HCT116 (cell line): ENCODE data around the gene ZNF730. TPM values are rescaled to one million over a fixed set of nuclear protein-coding genes. Genes with fewer than 3 reads are reported as not detected.

Experiments used
- ATAC-seq: fragments of 200-7000 bp; cut with Tn5 transposase; 2 replicates; pipeline ENCODE4 v1.9.1; 2020; ENCODE audit warnings: mild to moderate bottlenecking, moderate library complexity
- BruUV-seq: library from RNA; stranded (reverse); fragments of 400-500 nt; replicated peaks from 2 replicates; lab custom pipeline; 2021; lab: Mats Ljungman, UMichigan
- CTCF ChIA-PET: fragments of 300-600 bp; sonication (Branson Sonifier 250); formaldehyde crosslinking; loops from one replicate; lab custom pipeline; 2021; ENCODE audit warnings: antibody characterized with exemption; lab: Charles Lee
- POLR2A ChIA-PET: fragments of 300-600, 350-600 bp; sonication (Branson Sonifier 250); formaldehyde crosslinking; loops from one replicate; lab custom pipeline; 2021; ENCODE audit warnings: antibody characterized with exemption; lab: Charles Lee
- RAD21 ChIA-PET, 2 experiments: fragments of 300-600 bp; sonication (Branson Sonifier 250); formaldehyde crosslinking; loops; one replicate each; lab custom pipeline; 2023; ENCODE audit warnings: low total read pairs in 2 of 2; ENCODE audit not compliant: uncharacterized antibody in 2 of 2, unreplicated experiment in 2 of 2, low non-redundant PET in 1 of 2; lab: Charles Lee
- DNase-seq: peaks from one replicate; pipeline ENCODE4 v3.0.0-alpha.2; 2010; ENCODE audit warnings: low read depth, low spot score
- H2AFZ ChIP-seq: fragments of 200-600 bp; shearing (Covaris generic), sonication (generic); 2 replicates; pipeline ENCODE4 v1.6.1; 2017; ENCODE audit warnings: low read depth, mixed run types, mixed read lengths, antibody characterized with exemption, low read length; ENCODE audit not compliant: poor library complexity, severe bottlenecking
- H3K27ac ChIP-seq: 2 replicates; pipeline ENCODE4 v1.5.1; 2012; ENCODE audit warnings: low read depth, low read length
- H3K27me3 ChIP-seq: fragments of 200-600 bp; sonication (generic); 2 replicates; pipeline ENCODE4 v1.6.1; 2016; ENCODE audit warnings: mixed run types, low read length, mixed read lengths; ENCODE audit not compliant: insufficient read depth
- H3K36me3 ChIP-seq, 2 experiments: fragments of 200-500 bp in 1 of 2; fragments of 200-600 bp in 1 of 2; sonication (Bioruptor generic) in 1 of 2; sonication (generic) in 1 of 2; 2 replicates each; pipeline versions ENCODE4 v1.5.1 to v1.6.1; 2014 to 2016; ENCODE audit warnings: low read length in 2 of 2, inconsistent platforms in 1 of 2, mixed read lengths in 1 of 2, mixed run types in 1 of 2; ENCODE audit not compliant: insufficient read depth in 2 of 2, control insufficient read depth in 1 of 2
- H3K4me1 ChIP-seq, 2 experiments: fragments of 200-600 bp in 1 of 2; sonication (generic) in 1 of 2; 2 replicates each; pipeline versions ENCODE4 v1.5.1 to v1.6.1; 2012 to 2017; ENCODE audit warnings: low read length in 2 of 2, inconsistent platforms in 1 of 2, mild to moderate bottlenecking in 1 of 2, mixed read lengths in 1 of 2, mixed run types in 1 of 2, moderate library complexity in 1 of 2; ENCODE audit not compliant: insufficient read depth in 2 of 2, control insufficient read depth in 1 of 2
- H3K4me2 ChIP-seq: fragments of 200-600 bp; sonication (generic); 2 replicates; pipeline ENCODE4 v1.6.1; 2017; ENCODE audit warnings: mixed run types, low read length, mixed read lengths
- H3K4me3 ChIP-seq, 2 experiments: fragments of 200-600 bp in 1 of 2; sonication (generic) in 1 of 2; replicated peaks in 1 of 2; 2 replicates each; pipeline ENCODE4 v1.5.1; 2011 to 2016; ENCODE audit warnings: low read length in 2 of 2, control low read depth in 1 of 2, low read depth in 1 of 2, mild to moderate bottlenecking in 1 of 2, mixed read lengths in 1 of 2, mixed run types in 1 of 2
- H3K79me2 ChIP-seq: fragments of 200-600 bp; sonication (generic); 2 replicates; pipeline ENCODE4 v1.6.1; 2017; ENCODE audit warnings: mild to moderate bottlenecking, mixed run types, low read length, moderate library complexity, mixed read lengths; ENCODE audit not compliant: insufficient read depth
- H3K9ac ChIP-seq: fragments of 200-600 bp; sonication (generic); 2 replicates; pipeline ENCODE4 v1.6.1; 2016; ENCODE audit warnings: low read length, mixed read lengths
- H3K9me2 ChIP-seq: fragments of 200-600 bp; sonication (generic), shearing (Covaris generic); 2 replicates; pipeline ENCODE4 v1.6.1; 2017; ENCODE audit warnings: mixed run types, mild to moderate bottlenecking, moderate library complexity; ENCODE audit not compliant: insufficient read depth
- H3K9me3 ChIP-seq, 2 experiments: fragments of 200-500 bp in 1 of 2; fragments of 200-600 bp in 1 of 2; sonication (Bioruptor generic) in 1 of 2; sonication (generic) in 1 of 2; 2 replicates each; pipeline ENCODE4 v1.6.1; 2014 to 2017; ENCODE audit warnings: low read length in 2 of 2, mixed read lengths in 2 of 2, inconsistent platforms in 1 of 2, low read depth in 1 of 2, mild to moderate bottlenecking in 1 of 2, mixed run types in 1 of 2, moderate library complexity in 1 of 2; ENCODE audit not compliant: control insufficient read depth in 1 of 2, insufficient read depth in 1 of 2
- H4K20me1 ChIP-seq: fragments of 200-600 bp; sonication (generic), shearing (Covaris generic); 2 replicates; pipeline ENCODE4 v1.6.1; 2017; ENCODE audit warnings: mixed run types, mild to moderate bottlenecking, moderate library complexity; ENCODE audit not compliant: insufficient read depth
- CEBPB ChIP-seq: IDR thresholded peaks from 2 replicates; pipeline ENCODE4 v1.6.1; 2012; ENCODE audit warnings: low read depth
- EGR1 ChIP-seq: IDR thresholded peaks from 2 replicates; pipeline ENCODE4 v1.6.1; 2012; ENCODE audit warnings: low read depth
- ELF1 ChIP-seq: IDR thresholded peaks from 2 replicates; pipeline ENCODE4 v1.6.1; 2012; ENCODE audit warnings: low read depth, borderline replicate concordance
- EZH2 ChIP-seq: fragments of 200-600 bp; sonication (generic); IDR thresholded peaks from 2 replicates; pipeline ENCODE4 v1.6.1; 2017; ENCODE audit warnings: antibody characterized with exemption, mixed run types
- EZH2phosphoT487 ChIP-seq: fragments of 200-600 bp; IDR thresholded peaks from 2 replicates; pipeline ENCODE4 v1.6.1; 2018; ENCODE audit warnings: antibody characterized with exemption, borderline replicate concordance
- JUND ChIP-seq: IDR thresholded peaks from 2 replicates; pipeline ENCODE4 v1.6.1; 2012
- POLR2AphosphoS5 ChIP-seq: IDR thresholded peaks from 2 replicates; pipeline ENCODE4 v1.6.1; 2011; ENCODE audit warnings: mild to moderate bottlenecking, low read depth, low read length, moderate library complexity
- RAD21 ChIP-seq: IDR thresholded peaks from 2 replicates; pipeline ENCODE4 v1.6.1; 2012; ENCODE audit warnings: low read depth, mild to moderate bottlenecking
- ZNF274 ChIP-seq: fragments of 200-500 bp; sonication (Bioruptor generic); IDR thresholded peaks from 2 replicates; pipeline ENCODE4 v1.6.1; 2014; ENCODE audit warnings: mild to moderate bottlenecking, low read depth, low read length, inconsistent platforms
- intact Hi-C: fragments of 100-400 bp; cut with micrococcal nuclease; formaldehyde crosslinking; loops from 2 replicates; pipeline ENCODE4 v1.10.0; 2022
- total RNA-seq: library from RNA; stranded (reverse); gene quantifications from one replicate; pipeline ENCODE4 v1.2.1, GENCODE V29; 2021; ENCODE audit not compliant: unreplicated experiment
- TF ChIP-seq, protein P1 (sequence below): IDR thresholded peaks from 2 replicates; pipeline ENCODE4 v1.6.1; 2012
- TF ChIP-seq, protein P2 (sequence below): IDR thresholded peaks from 2 replicates; pipeline ENCODE4 v1.6.1; 2011; ENCODE audit warnings: mild to moderate bottlenecking, low read length, moderate library complexity; ENCODE audit not compliant: insufficient replicate concordance; ENCODE audit errors: extremely low read depth
- TF ChIP-seq, protein P3 (sequence below): IDR thresholded peaks from 2 replicates; pipeline ENCODE4 v1.6.1; 2012
- TF ChIP-seq, protein P4 (sequence below): IDR thresholded peaks from 2 replicates; pipeline ENCODE4 v1.6.1; 2012; ENCODE audit warnings: low read depth

ZNF730 gene
- total RNA-seq, 1 experiment from 2014 or later = not detected

DNA sequence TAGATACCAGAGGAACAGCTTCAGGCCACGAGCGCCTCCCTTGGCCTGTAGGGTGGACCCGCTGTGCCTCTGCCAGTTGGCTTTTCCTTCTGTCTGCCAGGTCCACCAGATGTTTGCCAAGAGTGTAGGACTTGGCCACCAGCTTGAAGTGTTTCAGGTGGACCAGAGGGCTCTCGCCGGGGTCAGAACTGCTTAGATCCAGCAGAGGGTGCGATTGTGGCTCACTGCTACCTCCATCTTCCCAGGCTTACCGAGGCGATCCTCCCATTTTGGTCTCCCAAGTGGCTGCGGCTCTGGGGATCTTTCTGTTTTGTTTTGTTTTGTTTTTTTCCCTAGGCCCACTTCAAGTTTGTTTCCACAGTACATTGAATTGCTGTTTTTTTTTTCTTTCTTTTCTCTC, 23.0 kb upstream of the ZNF730 start:
- no peaks in the 10 kb centered on the region for H3K27me3 ChIP-seq
- ChIA-PET POLR2A (no interaction called here), CTCF (no interaction called here), RAD21 (no interaction called here)
- TF ChIP-seq, protein P1, sequence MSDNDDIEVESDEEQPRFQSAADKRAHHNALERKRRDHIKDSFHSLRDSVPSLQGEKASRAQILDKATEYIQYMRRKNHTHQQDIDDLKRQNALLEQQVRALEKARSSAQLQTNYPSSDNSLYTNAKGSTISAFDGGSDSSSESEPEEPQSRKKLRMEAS = no peak
- no peak for TF ChIP-seq EZH2
- TF ChIP-seq, protein P2, sequence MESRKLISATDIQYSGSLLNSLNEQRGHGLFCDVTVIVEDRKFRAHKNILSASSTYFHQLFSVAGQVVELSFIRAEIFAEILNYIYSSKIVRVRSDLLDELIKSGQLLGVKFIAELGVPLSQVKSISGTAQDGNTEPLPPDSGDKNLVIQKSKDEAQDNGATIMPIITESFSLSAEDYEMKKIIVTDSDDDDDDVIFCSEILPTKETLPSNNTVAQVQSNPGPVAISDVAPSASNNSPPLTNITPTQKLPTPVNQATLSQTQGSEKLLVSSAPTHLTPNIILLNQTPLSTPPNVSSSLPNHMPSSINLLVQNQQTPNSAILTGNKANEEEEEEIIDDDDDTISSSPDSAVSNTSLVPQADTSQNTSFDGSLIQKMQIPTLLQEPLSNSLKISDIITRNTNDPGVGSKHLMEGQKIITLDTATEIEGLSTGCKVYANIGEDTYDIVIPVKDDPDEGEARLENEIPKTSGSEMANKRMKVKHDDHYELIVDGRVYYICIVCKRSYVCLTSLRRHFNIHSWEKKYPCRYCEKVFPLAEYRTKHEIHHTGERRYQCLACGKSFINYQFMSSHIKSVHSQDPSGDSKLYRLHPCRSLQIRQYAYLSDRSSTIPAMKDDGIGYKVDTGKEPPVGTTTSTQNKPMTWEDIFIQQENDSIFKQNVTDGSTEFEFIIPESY = no peak
- TF ChIP-seq, protein P3, sequence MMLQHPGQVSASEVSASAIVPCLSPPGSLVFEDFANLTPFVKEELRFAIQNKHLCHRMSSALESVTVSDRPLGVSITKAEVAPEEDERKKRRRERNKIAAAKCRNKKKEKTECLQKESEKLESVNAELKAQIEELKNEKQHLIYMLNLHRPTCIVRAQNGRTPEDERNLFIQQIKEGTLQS = no peak
- no peak for TF ChIP-seq JUND
- no peak for TF ChIP-seq POLR2AphosphoS5
- intact Hi-C loops = no loop called here
- H2AFZ ChIP-seq = no peak overlapping the region
- H3K79me2 ChIP-seq = no peaks in the 10 kb centered on the region
- H3K9ac ChIP-seq = no peak overlapping the region
- no peaks in the 10 kb centered on the region for H4K20me1 ChIP-seq
- H3K4me3 ChIP-seq = no peak overlapping the region
- no TSS peak for BruUV-seq
- H3K9me2 ChIP-seq = no peaks in the 10 kb centered on the region
- DNase-seq (no peak), ATAC-seq (no peak)
- H3K36me3 ChIP-seq = no peaks in the 10 kb centered on the region
- no peaks in the 10 kb centered on the region for H3K4me1 ChIP-seq
- H3K4me2 ChIP-seq = no peak overlapping the region
- no peak overlapping the region for H3K27ac ChIP-seq
- peaks cover 5 to 28% of the 10 kb centered on the region in 2 experiments; a peak in 2 of 4 replicates for H3K9me3 ChIP-seq

DNA sequence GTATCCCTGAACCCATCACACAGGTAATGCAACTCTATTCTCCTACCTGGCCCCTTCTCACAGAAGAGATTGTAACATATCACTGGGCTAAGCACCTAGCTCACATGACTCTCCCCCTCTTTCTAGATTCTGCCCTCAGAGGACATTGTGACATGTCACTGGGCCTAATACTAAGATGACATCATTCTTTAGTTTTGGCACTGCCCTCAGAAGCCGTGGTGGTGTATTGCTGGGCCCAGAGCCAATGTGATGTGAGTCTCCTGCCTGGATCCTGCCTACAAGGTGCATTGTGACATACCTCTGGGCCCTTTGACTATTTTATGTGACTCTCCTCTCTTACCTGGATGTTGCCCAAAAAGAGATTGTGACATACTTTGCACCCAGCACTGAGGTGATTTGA, 21.4 kb upstream of the ZNF730 start:
- ChIA-PET CTCF (no interaction called here), POLR2A (no interaction called here), RAD21 (no interaction called here)
- ATAC-seq = no peak
- H3K27ac ChIP-seq = no peak overlapping the region
- no peaks in the 10 kb centered on the region for H3K27me3 ChIP-seq
- BruUV-seq = no TSS peak
- no peak for DNase-seq
- intact Hi-C loops = no loop called here
- H3K9ac ChIP-seq = no peak overlapping the region
- no peaks in the 10 kb centered on the region for H3K4me1 ChIP-seq
- H3K9me3 ChIP-seq = peaks cover 5 to 33% of the 10 kb centered on the region in 2 experiments; a peak in 2 of 4 replicates
- H4K20me1 ChIP-seq = no peaks in the 10 kb centered on the region
- H3K36me3 ChIP-seq = no peaks in the 10 kb centered on the region
- no peak overlapping the region for H3K4me3 ChIP-seq
- H2AFZ ChIP-seq = no peak overlapping the region
- H3K79me2 ChIP-seq = no peaks in the 10 kb centered on the region
- no peak overlapping the region for H3K4me2 ChIP-seq
- no peaks in the 10 kb centered on the region for H3K9me2 ChIP-seq
- TF ChIP-seq, protein P1 = no peak
- TF ChIP-seq, protein P4, sequence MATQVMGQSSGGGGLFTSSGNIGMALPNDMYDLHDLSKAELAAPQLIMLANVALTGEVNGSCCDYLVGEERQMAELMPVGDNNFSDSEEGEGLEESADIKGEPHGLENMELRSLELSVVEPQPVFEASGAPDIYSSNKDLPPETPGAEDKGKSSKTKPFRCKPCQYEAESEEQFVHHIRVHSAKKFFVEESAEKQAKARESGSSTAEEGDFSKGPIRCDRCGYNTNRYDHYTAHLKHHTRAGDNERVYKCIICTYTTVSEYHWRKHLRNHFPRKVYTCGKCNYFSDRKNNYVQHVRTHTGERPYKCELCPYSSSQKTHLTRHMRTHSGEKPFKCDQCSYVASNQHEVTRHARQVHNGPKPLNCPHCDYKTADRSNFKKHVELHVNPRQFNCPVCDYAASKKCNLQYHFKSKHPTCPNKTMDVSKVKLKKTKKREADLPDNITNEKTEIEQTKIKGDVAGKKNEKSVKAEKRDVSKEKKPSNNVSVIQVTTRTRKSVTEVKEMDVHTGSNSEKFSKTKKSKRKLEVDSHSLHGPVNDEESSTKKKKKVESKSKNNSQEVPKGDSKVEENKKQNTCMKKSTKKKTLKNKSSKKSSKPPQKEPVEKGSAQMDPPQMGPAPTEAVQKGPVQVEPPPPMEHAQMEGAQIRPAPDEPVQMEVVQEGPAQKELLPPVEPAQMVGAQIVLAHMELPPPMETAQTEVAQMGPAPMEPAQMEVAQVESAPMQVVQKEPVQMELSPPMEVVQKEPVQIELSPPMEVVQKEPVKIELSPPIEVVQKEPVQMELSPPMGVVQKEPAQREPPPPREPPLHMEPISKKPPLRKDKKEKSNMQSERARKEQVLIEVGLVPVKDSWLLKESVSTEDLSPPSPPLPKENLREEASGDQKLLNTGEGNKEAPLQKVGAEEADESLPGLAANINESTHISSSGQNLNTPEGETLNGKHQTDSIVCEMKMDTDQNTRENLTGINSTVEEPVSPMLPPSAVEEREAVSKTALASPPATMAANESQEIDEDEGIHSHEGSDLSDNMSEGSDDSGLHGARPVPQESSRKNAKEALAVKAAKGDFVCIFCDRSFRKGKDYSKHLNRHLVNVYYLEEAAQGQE = no peak
- no peak for TF ChIP-seq ELF1
- no peak for TF ChIP-seq ZNF274
- no peak for TF ChIP-seq EGR1
- TF ChIP-seq EZH2phosphoT487 = no peak
- no peak for TF ChIP-seq EZH2
- no peak for TF ChIP-seq CEBPB
- TF ChIP-seq RAD21 = no peak
